Spleen (tissue), 11 donors: ENCODE results near the gene SHTN1. TPM values are rescaled to one million over a fixed set of nuclear protein-coding genes. Genes with fewer than 3 reads are reported as not detected.

Experiments used
- DNase-seq: peaks from one replicate; pipeline ENCODE4 v3.0.0-alpha.2; 2020
- H3K27ac ChIP-seq, 8 donors: fragments of 200-600 bp; sonication (generic) in 7 of 8; 1 replicate in 4 of 8; 2 replicates in 4 of 8; pipeline versions ENCODE4 v1.5.0 to v1.8.0; 2016 to 2021; ENCODE audit warnings: inconsistent platforms in 4 of 8, mild to moderate bottlenecking in 4 of 8, moderate library complexity in 1 of 8
- H3K27me3 ChIP-seq, 7 donors: fragments of 200-600 bp; sonication (generic) in 6 of 7; replicated peaks in 1 of 7; 1 replicate in 4 of 7; 2 replicates in 3 of 7; pipeline versions ENCODE4 v1.5.0 to v1.8.0; 2016 to 2021; ENCODE audit warnings: inconsistent platforms in 3 of 7, mild to moderate bottlenecking in 1 of 7
- H3K36me3 ChIP-seq, 6 donors: fragments of 200-600 bp; sonication (generic) in 5 of 6; 1 replicate in 4 of 6; 2 replicates in 2 of 6; pipeline versions ENCODE4 v1.5.0 to v1.8.0; 2016 to 2021; ENCODE audit warnings: inconsistent platforms in 2 of 6
- H3K4me1 ChIP-seq, 6 donors: fragments of 200-600 bp; sonication (generic) in 5 of 6; 1 replicate in 3 of 6; 2 replicates in 3 of 6; pipeline versions ENCODE4 v1.5.0 to v1.8.0; 2016 to 2021; ENCODE audit warnings: inconsistent platforms in 3 of 6
- H3K4me3 ChIP-seq, 8 donors: fragments of 200-600 bp; sonication (generic) in 7 of 8; 1 replicate in 4 of 8; 2 replicates in 4 of 8; pipeline versions ENCODE4 v1.5.0 to v1.8.0; 2016 to 2021; ENCODE audit warnings: inconsistent platforms in 4 of 8, mild to moderate bottlenecking in 4 of 8, moderate library complexity in 2 of 8
- H3K9me3 ChIP-seq, 8 donors: fragments of 200-600 bp; sonication (generic) in 7 of 8; 1 replicate in 4 of 8; 2 replicates in 4 of 8; pipeline versions ENCODE4 v1.5.0 to v1.8.0; 2016 to 2021; ENCODE audit warnings: inconsistent platforms in 4 of 8
- CTCF ChIP-seq, 11 experiments: fragments of 200-600 bp in 7 of 11; fragments of 450-650 bp in 4 of 11; sonication (generic) in 4 of 11; IDR thresholded peaks in 8 of 11; conservative IDR thresholded peaks in 3 of 11; 1 replicate in 7 of 11; 2 replicates in 4 of 11; pipeline versions ENCODE4 v1.4.0 to v1.8.0; 2016 to 2021; ENCODE audit warnings: antibody characterized with exemption in 11 of 11, inconsistent platforms in 4 of 11, mild to moderate bottlenecking in 1 of 11
- POLR2A ChIP-seq, 3 donors: fragments of 450-650 bp; IDR thresholded peaks; one replicate each; pipeline ENCODE4 v1.5.1; 2017; ENCODE audit warnings: antibody characterized with exemption in 3 of 3, mild to moderate bottlenecking in 1 of 3
- POLR2AphosphoS5 ChIP-seq, 3 donors: sonication (generic); formaldehyde crosslinking; IDR thresholded peaks; one replicate each; pipeline ENCODE4 v1.5.1; 2017; ENCODE audit warnings: antibody characterized with exemption in 3 of 3
- WGBS, 5 donors: extraction: QIAGEN DNeasy Blood & Tissue Kit in 3 of 5; methylation state at CpG; one replicate each; pipeline versions ENCODE4 v1.1.5 to v1.1.7; 2013 to 2018; 5-methylcytosine and 5-hydroxymethylcytosine counted together
- intact Hi-C: fragments of 100-400 bp; cut with DNase I; formaldehyde crosslinking; loops from one replicate; pipeline ENCODE4 v1.15.0; 2023; ENCODE audit warnings: low total_unique reads
- polyA plus RNA-seq, 3 donors: library from polyadenylated mRNA; stranded (reverse); fragments of 200-250 nt; gene quantifications; one replicate each; pipeline ENCODE4 v1.2.1, GENCODE V29; 2013
- total RNA-seq, 7 donors: library from RNA; depleted of rRNA in 3 of 7; stranded (reverse); fragments of >200 nt in 3 of 7; fragmentation: NEBNext Ultra II Directional in 4 of 7; extraction: Animal tissue kit (Norgen Biotek cat#: 25700) in 4 of 7; gene quantifications; one replicate each; pipeline versions ENCODE4 v1.1.0 to v1.2.1, GENCODE V29; 2016 to 2021
- donor health status: healthy with polysubstance abuse.
- donor health status: DM: no; HTN: no; CAD: no; lungs with moderate emphysema.
- donor health status: DM: no; HTN: no; CAD: no.
- donor health status: Bipolar disorder and iron deficiency.
- donor health status: healthy.
- donor health status: DM: no; HTN: no; CAD: no.
- donor health status: DM: yes; HTN: yes; CAD: no.

The SHTN1 gene
- total and polyA plus RNA-seq, 10 donors: 2.9 to 28.3 (median 14.7) TPM

GRCh38 chr10:116998172-116998571, 6.8 kb downstream of the SHTN1 start:
- H3K27ac ChIP-seq: no peak overlapping the region
- TF ChIP-seq CTCF (IDR thresholded peaks at IDR 0.05 in 8 of 11, conservative IDR thresholded peaks at IDR 0.05 in 3 of 11): no peak
- no peak for TF ChIP-seq POLR2AphosphoS5 (IDR thresholded peaks at IDR 0.05)
- TF ChIP-seq POLR2A (IDR thresholded peaks at IDR 0.05): no peak
- H3K4me1 ChIP-seq: no peaks in the 10 kb centered on the region
- WGBS, 5 donors: 89 to 94% (median 92%) methylated on average over 4 of the region's 4 CpGs
- no peaks in the 10 kb centered on the region for H3K9me3 ChIP-seq
- no peaks in the 10 kb centered on the region for H3K36me3 ChIP-seq
- H3K27me3 ChIP-seq: no peaks in the 10 kb centered on the region
- DNase-seq: no peak
- intact Hi-C loops: no loop called here
- H3K4me3 ChIP-seq: no peak overlapping the region

- H3K4me3 ChIP-seq: no peak overlapping the region
- 92 to 98% (median 96%) methylated on average over 2 of the region's 2 CpGs for WGBS, 5 donors
- no peak for DNase-seq
- TF ChIP-seq POLR2AphosphoS5 (IDR thresholded peaks at IDR 0.05): no peak
- TF ChIP-seq CTCF (IDR thresholded peaks at IDR 0.05 in 8 of 11, conservative IDR thresholded peaks at IDR 0.05 in 3 of 11): no peak
- no peak for TF ChIP-seq POLR2A (IDR thresholded peaks at IDR 0.05)
- H3K9me3 ChIP-seq: no peaks in the 10 kb centered on the region
- intact Hi-C loops: no loop called here
- no peaks in the 10 kb centered on the region for H3K27me3 ChIP-seq
- no peaks in the 10 kb centered on the region for H3K4me1 ChIP-seq
- no peaks in the 10 kb centered on the region for H3K36me3 ChIP-seq
- no peak overlapping the region for H3K27ac ChIP-seq
These were observed 8.0 kb downstream of the SHTN1 start for GRCh38 chr10:116997015-116997414.

- no peak for DNase-seq
- Histone ChIP-seq H3K4me1 (no peaks in the 10 kb centered on the region), H3K4me3 (no peak overlapping the region), H3K27ac (no peak overlapping the region), H3K36me3 (no peaks in the 10 kb centered on the region), H3K27me3 (no peaks in the 10 kb centered on the region), H3K9me3 (no peaks in the 10 kb centered on the region)
- 82 to 88% (median 87%) methylated on average over 3 of the region's 3 CpGs for WGBS, 5 donors
- TF ChIP-seq POLR2AphosphoS5 (IDR thresholded peaks at IDR 0.05) (no peak), CTCF (IDR thresholded peaks at IDR 0.05 in 8 of 11, conservative IDR thresholded peaks at IDR 0.05 in 3 of 11) (no peak), POLR2A (IDR thresholded peaks at IDR 0.05) (no peak)
- intact Hi-C loops: no loop called here
These were observed 9.3 kb downstream of the SHTN1 start for GRCh38 chr10:116995648-116996047.

GRCh38 chr10:116994113-116994890, 10.7 kb downstream of the SHTN1 start:
- no peaks in the 10 kb centered on the region for H3K27me3 ChIP-seq
- H3K4me3 ChIP-seq: no peak overlapping the region
- no peak overlapping the region for H3K27ac ChIP-seq
- 89 to 100% (median 90%) methylated on average over 1 of the region's 1 CpG for WGBS, 5 donors
- DNase-seq: no peak
- H3K36me3 ChIP-seq: no peaks in the 10 kb centered on the region
- H3K4me1 ChIP-seq: no peaks in the 10 kb centered on the region
- intact Hi-C loops: no loop called here
- no peaks in the 10 kb centered on the region for H3K9me3 ChIP-seq
- no peak for TF ChIP-seq POLR2A (IDR thresholded peaks at IDR 0.05)
- no peak for TF ChIP-seq CTCF (IDR thresholded peaks at IDR 0.05 in 8 of 11, conservative IDR thresholded peaks at IDR 0.05 in 3 of 11)
- no peak for TF ChIP-seq POLR2AphosphoS5 (IDR thresholded peaks at IDR 0.05)
